Measurements from ENCODE around the gene DEF6. TPM values are rescaled to one million over a fixed set of nuclear protein-coding genes. Genes with fewer than 3 reads are reported as not detected.
"Not testable (repeated sequence)": the region's sequence is repeated elsewhere in the genome, so short reads cannot be mapped to it uniquely, and the experiment has no call there.

Gene DEF6
- total RNA-seq, 2 donors from 2014 or later = 108 to 127 TPM

DNA sequence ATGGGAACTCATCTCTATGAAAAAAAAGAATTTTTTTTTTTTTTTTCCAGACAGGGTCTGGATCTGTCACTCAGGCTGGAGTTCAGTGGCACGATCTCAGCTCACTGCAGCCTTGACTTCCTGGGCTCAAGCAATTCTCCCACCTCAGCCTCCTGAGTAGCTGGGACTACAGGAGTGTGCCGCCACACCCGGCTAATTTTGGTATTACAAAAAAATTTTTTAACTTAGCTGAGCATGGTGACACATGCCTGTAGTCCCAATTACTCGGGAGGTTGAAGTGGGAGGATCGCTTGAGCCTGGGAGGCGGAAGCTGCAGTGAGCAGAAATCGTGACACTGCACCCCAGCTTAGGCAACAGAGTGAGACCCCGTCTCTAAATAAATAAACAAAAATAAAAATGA is 7.5 kb downstream of the DEF6 start:
- H3K27ac Mint-ChIP-seq = no peak overlapping the region
- H3K9me3 Mint-ChIP-seq = no peaks in the 10 kb centered on the region
- H3K4me1 Mint-ChIP-seq (ENCODE audit: low read depth) = peaks cover 82% of the 10 kb centered on the region
- H3K27me3 Mint-ChIP-seq (ENCODE audit: low read depth) = no peaks in the 10 kb centered on the region
- peaks cover 5 to 20% of the 10 kb centered on the region in 2 donors for H3K36me3 Mint-ChIP-seq (ENCODE audit: insufficient read depth in 2 of 2)
- peak in 1 of 2 donors; percentile 18 for DNase-seq
- ATAC-seq (replicated peaks in 1 of 2) = no peak
- no peak overlapping the region for H3K4me3 Mint-ChIP-seq

- not testable (repeated sequence) for H3K27me3 Mint-ChIP-seq (ENCODE audit: low read depth); DNase-seq; H3K4me3 Mint-ChIP-seq; ATAC-seq (replicated peaks in 1 of 2); H3K9me3 Mint-ChIP-seq; H3K27ac Mint-ChIP-seq
- Mint-ChIP-seq H3K36me3 (ENCODE audit: insufficient read depth in 2 of 2) (peaks cover 5 to 20% of the 10 kb centered on the region in 2 donors), H3K4me1 (ENCODE audit: low read depth) (peaks cover 82% of the 10 kb centered on the region)
These were observed 9.5 kb downstream of the DEF6 start for GRCh38 chr6:35307138-35307537.

DNA sequence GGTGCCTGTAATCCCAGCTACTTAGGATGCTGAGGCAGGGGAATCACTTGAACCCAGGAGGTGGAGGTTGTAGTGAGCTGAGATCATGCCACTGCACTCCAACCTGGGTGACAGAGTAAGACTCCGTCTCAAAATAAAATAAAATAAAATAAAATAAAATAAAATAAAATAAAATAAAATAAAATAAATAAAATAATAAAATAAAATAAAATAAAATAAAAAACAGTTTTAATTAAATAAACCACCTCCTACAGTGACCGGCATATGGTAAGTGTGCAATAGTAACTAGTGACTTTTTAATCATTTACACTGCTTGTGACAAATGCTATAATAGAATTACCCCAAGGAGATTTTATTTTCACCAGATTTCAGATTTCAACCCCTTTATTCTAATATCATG is 10.9 kb downstream of the DEF6 start:
- H3K4me3 Mint-ChIP-seq; DNase-seq; H3K9me3 Mint-ChIP-seq; ATAC-seq (replicated peaks in 1 of 2); H3K27me3 Mint-ChIP-seq (ENCODE audit: low read depth); H3K27ac Mint-ChIP-seq: not testable (repeated sequence)
- Mint-ChIP-seq H3K36me3 (ENCODE audit: insufficient read depth in 2 of 2) (peaks cover 6 to 19% of the 10 kb centered on the region in 2 donors), H3K4me1 (ENCODE audit: low read depth) (peaks cover 81% of the 10 kb centered on the region)

DNA sequence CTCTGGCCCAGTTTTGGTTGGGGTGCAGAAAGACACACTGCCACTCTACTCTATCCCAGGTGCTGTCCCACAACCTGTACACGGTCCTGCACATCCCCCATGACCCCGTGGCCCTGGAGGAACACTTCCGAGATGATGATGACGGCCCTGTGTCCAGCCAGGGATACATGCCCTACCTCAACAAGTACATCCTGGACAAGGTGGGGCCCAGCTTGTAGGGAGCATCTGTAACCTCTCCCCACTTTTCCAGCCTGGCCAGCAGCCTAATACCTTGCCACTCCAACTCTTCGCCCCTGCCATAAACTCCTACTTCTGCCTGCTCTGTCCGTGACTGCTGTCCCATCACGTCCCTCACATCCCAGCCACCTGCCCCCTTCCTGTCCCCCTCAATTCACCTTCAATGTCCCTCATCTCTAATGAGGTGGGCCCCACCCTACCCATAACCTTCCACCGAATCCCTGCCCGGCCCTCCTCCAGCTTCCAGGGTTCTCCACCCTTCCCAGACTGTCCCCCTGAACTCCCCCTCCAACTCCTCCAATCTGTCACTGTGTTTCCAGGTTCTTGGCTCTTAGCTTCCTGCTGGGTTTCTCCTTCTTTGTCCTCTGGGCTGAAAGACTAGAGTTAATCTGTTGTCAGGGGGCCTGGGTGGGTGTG is 12.1 kb downstream of the DEF6 start:
- no peak for DNase-seq

DNA sequence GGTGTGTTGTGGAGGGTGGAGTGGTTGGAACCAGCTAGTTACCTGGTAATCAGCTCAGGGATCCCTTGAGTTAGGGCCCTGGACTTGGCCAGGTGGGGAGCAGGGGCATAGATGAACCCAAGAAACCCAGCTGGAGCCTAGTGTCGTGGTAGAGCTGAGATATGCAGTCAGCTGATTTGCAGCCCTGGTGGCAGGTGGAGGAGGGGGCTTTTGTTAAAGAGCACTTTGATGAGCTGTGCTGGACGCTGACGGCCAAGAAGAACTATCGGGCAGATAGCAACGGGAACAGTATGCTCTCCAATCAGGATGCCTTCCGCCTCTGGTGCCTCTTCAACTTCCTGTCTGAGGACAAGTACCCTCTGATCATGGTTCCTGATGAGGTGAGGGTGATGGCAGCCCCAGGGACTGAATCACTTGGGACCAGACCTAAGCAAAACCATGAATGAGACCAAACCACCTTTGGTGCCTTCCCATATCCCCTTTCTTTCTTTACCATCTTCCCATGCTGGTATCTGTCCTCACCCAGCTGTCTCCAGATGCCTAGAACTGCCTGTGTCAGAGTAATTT is 12.7 kb downstream of the DEF6 start:
- Mint-ChIP-seq H3K27ac (peak overlapping the region; percentile 94), H3K36me3 (ENCODE audit: insufficient read depth in 2 of 2) (peaks cover 4 to 24% of the 10 kb centered on the region in 2 donors)
- ATAC-seq (replicated peaks in 1 of 2) = peak; percentile 58 to 69

More for the DNA sequence above, 12.1 kb downstream of the DEF6 start:
- no peak for ATAC-seq (replicated peaks in 1 of 2)
- H3K9me3 Mint-ChIP-seq = no peaks in the 10 kb centered on the region
- peak overlapping the region; percentile 75 to 78 for H3K4me3 Mint-ChIP-seq
- H3K27ac Mint-ChIP-seq = peak overlapping the region; percentile 94
- peaks cover 81% of the 10 kb centered on the region for H3K4me1 Mint-ChIP-seq (ENCODE audit: low read depth)
- no peaks in the 10 kb centered on the region for H3K27me3 Mint-ChIP-seq (ENCODE audit: low read depth)
- H3K36me3 Mint-ChIP-seq (ENCODE audit: insufficient read depth in 2 of 2) = peaks cover 4 to 19% of the 10 kb centered on the region in 2 donors

GRCh38 chr6:35311390-35312075 is 13.9 kb downstream of the DEF6 start:
- Mint-ChIP-seq H3K4me1 (ENCODE audit: low read depth) (peaks cover 88% of the 10 kb centered on the region), H3K9me3 (no peaks in the 10 kb centered on the region), H3K27ac (peak overlapping the region; percentile 94), H3K36me3 (ENCODE audit: insufficient read depth in 2 of 2) (peaks cover 8 to 29% of the 10 kb centered on the region in 2 donors), H3K27me3 (ENCODE audit: low read depth) (no peaks in the 10 kb centered on the region), H3K4me3 (peak overlapping the region; percentile 75 to 78)
- peak; percentile 54 to 61 for DNase-seq
- ATAC-seq (replicated peaks in 1 of 2) = peak; percentile 78 to 86

More for the DNA sequence above, 12.7 kb downstream of the DEF6 start:
- peaks cover 86% of the 10 kb centered on the region for H3K4me1 Mint-ChIP-seq (ENCODE audit: low read depth)
- peak overlapping the region; percentile 75 to 78 for H3K4me3 Mint-ChIP-seq
- peak in 1 of 2 donors; percentile 26 for DNase-seq
- H3K27me3 Mint-ChIP-seq (ENCODE audit: low read depth) = no peaks in the 10 kb centered on the region
- H3K9me3 Mint-ChIP-seq = no peaks in the 10 kb centered on the region

GRCh38 chr6:35312076-35312800 is 14.6 kb downstream of the DEF6 start:
- H3K9me3 Mint-ChIP-seq = no peaks in the 10 kb centered on the region
- peak overlapping the region; percentile 75 to 78 for H3K4me3 Mint-ChIP-seq
- peak overlapping the region; percentile 94 for H3K27ac Mint-ChIP-seq
- DNase-seq = no peak
- H3K4me1 Mint-ChIP-seq (ENCODE audit: low read depth) = peaks cover 86% of the 10 kb centered on the region
- H3K36me3 Mint-ChIP-seq (ENCODE audit: insufficient read depth in 2 of 2) = peaks cover 10 to 37% of the 10 kb centered on the region in 2 donors
- no peaks in the 10 kb centered on the region for H3K27me3 Mint-ChIP-seq (ENCODE audit: low read depth)
- ATAC-seq (replicated peaks in 1 of 2) = no peak

DNA sequence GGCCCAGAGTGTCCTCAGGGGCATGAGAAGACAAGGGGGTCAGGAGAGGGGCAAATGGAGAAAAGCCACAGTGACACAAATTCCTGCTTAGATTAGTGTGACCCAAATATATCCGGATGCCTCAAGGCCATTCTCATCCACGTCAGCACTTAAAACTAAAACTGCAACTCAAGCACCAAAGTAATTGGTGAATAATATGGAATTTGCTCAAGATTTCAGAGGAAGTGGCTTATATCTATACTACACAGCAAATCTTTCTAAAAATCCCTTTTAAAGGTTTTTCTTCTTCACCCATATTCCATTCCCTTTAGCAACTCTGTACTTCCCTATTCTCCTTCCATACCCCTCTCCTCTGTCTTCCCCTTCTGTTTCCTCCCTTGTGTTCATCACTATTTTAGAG is 15.2 kb downstream of the DEF6 start:
- H3K4me1 Mint-ChIP-seq (ENCODE audit: low read depth) = peaks cover 80% of the 10 kb centered on the region
- ATAC-seq (replicated peaks in 1 of 2) = no peak
- H3K9me3 Mint-ChIP-seq = no peaks in the 10 kb centered on the region
- no peaks in the 10 kb centered on the region for H3K27me3 Mint-ChIP-seq (ENCODE audit: low read depth)
- DNase-seq = no peak
- H3K27ac Mint-ChIP-seq = peak overlapping the region; percentile 94
- peaks cover 12 to 41% of the 10 kb centered on the region in 2 donors for H3K36me3 Mint-ChIP-seq (ENCODE audit: insufficient read depth in 2 of 2)
- peak overlapping the region; percentile 75 to 78 for H3K4me3 Mint-ChIP-seq

GRCh38 chr6:35317483-35318195 is 20.0 kb downstream of the DEF6 start:
- no peak for DNase-seq
- peaks cover 20 to 56% of the 10 kb centered on the region in 2 donors for H3K36me3 Mint-ChIP-seq (ENCODE audit: insufficient read depth in 2 of 2)

GRCh38 chr6:35318196-35319171 is 20.9 kb downstream of the DEF6 start:
- H3K27ac Mint-ChIP-seq = no peak overlapping the region
- peaks cover 33% of the 10 kb centered on the region for H3K4me1 Mint-ChIP-seq (ENCODE audit: low read depth)
- no peak overlapping the region for H3K4me3 Mint-ChIP-seq
- DNase-seq (no peak), ATAC-seq (replicated peaks in 1 of 2) (no peak)
- peaks cover 20 to 56% of the 10 kb centered on the region in 2 donors for H3K36me3 Mint-ChIP-seq (ENCODE audit: insufficient read depth in 2 of 2)
- H3K9me3 Mint-ChIP-seq = no peaks in the 10 kb centered on the region
- H3K27me3 Mint-ChIP-seq (ENCODE audit: low read depth) = no peaks in the 10 kb centered on the region

More at GRCh38 chr6:35317483-35318195, 20.0 kb downstream of the DEF6 start:
- no peaks in the 10 kb centered on the region for H3K27me3 Mint-ChIP-seq (ENCODE audit: low read depth)
- H3K9me3 Mint-ChIP-seq = no peaks in the 10 kb centered on the region
- H3K27ac Mint-ChIP-seq = peak overlapping the region; percentile 1
- ATAC-seq (replicated peaks in 1 of 2) = no peak
- H3K4me1 Mint-ChIP-seq (ENCODE audit: low read depth) = peaks cover 40% of the 10 kb centered on the region
- no peak overlapping the region for H3K4me3 Mint-ChIP-seq

DNA sequence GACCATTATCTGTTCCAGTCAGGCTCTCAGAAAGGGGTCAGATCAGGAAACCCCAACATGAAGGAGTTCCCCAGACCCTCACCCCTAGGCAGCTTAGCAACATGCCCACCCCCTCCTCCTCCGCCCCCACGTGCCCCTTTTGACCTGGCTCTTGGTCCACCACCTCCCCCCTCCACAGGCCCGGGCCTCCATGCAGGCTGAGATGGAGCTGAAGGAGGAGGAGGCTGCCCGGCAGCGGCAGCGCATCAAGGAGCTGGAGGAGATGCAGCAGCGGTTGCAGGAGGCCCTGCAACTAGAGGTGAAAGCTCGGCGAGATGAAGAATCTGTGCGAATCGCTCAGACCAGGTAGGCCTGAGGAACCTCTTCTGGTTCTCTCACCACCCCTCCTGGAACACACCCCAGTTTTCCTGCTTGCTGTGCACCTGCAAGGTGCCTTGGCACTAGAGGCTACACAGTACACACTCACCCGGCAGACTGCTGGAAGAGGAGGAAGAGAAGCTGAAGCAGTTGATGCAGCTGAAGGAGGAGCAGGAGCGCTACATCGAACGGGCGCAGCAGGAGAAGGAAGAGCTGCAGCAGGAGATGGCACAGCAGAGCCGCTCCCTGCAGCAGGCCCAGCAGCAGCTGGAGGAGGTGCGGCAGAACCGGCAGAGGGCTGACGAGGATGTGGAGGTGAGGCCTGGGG is 21.9 kb downstream of the DEF6 start:
- H3K27ac Mint-ChIP-seq = no peak overlapping the region
- H3K36me3 Mint-ChIP-seq (ENCODE audit: insufficient read depth in 2 of 2) = peaks cover 19 to 51% of the 10 kb centered on the region in 2 donors

More for the DNA sequence above, 21.9 kb downstream of the DEF6 start:
- Mint-ChIP-seq H3K4me3 (no peak overlapping the region), H3K4me1 (ENCODE audit: low read depth) (peaks cover 23% of the 10 kb centered on the region), H3K9me3 (no peaks in the 10 kb centered on the region), H3K27me3 (ENCODE audit: low read depth) (no peaks in the 10 kb centered on the region)
- DNase-seq (no peak), ATAC-seq (replicated peaks in 1 of 2) (no peak)

Data from activated T-cell treated with anti-CD3 and anti-CD28 coated beads, Interleukin-2, amount 50 U/mL, for 72 hours (primary cell).